ENCODE measurements around the gene MAGOH. TPM values are rescaled to one million over a fixed set of nuclear protein-coding genes. Genes with fewer than 3 reads are reported as not detected.

The MAGOH gene
- total and polyA plus RNA-seq, 2 of the 13 experiments (the other 11 are each of a cell fraction or from before 2014, with no cell fraction given), result 24.1 to 87.0 TPM

DNA sequence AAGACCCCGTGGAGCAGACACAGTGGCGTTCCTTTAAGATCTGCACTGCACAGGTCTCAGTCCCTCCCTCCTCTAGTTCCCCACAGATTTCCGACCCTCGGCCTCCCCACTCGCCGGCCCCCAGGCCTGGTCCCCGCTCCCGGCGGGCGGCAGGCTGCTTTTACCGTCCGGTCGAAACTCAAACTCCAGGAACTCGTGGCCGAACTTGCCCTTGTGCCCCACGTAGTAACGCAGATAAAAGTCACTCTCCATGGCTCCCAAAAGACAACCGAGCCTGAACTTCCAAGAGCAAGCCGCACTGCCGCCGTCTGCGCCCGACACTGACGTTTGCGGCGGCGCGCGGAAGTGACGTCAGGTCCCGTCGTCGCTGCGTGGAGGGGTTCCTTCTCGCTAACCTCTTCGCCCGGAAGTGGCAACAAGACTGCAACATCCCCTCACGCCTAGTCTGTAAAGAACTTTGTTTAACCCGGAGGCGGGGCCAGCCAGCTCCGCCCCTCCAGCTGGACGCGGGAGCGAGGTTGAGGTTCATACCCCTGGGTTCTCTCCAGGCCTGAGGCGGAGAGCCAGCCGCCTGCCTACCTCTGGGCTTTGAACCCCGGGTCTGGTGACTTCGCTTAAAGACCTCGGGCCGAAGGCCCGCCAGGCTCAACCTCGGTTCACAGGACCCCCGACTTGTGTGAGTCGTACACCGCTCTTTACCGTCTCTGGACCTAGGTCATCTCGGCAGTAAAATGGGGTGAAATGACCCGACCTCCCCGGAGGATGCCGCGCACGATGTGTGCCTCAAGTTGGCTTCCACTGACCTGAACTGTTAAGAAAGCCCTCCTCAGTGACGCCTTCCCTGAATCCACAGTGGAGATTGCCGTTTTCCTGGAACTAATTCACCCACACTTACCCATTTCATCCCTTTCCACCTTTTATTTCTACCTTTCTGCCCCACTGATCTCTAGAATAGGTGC lies at the start of gene MAGOH (continued):
- TF ChIP-seq, protein P1, sequence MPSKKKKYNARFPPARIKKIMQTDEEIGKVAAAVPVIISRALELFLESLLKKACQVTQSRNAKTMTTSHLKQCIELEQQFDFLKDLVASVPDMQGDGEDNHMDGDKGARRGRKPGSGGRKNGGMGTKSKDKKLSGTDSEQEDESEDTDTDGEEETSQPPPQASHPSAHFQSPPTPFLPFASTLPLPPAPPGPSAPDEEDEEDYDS (CRISPR knock-in tag; IDR thresholded peaks at IDR 0.05), result peak; percentile 52; the same call in 1 of the 2 replicates
- TF ChIP-seq MEIS2 (CRISPR knock-in tag; IDR thresholded peaks at IDR 0.05) (peak; percentile 49; the same call in 1 of the 2 replicates), NFRKB (IDR thresholded peaks at IDR 0.05) (no peak), NKX3-1 (CRISPR knock-in tag; IDR thresholded peaks at IDR 0.05) (no peak), TGIF2 (CRISPR knock-in tag; IDR thresholded peaks at IDR 0.05) (peak; percentile 84; the same call in 1 of the 2 replicates), SCMH1 (CRISPR knock-in tag; IDR thresholded peaks at IDR 0.05; ENCODE audit: borderline replicate concordance) (no peak), SOX13 (IDR thresholded peaks at IDR 0.05) (no peak), SOX13 (CRISPR knock-in tag; conservative IDR thresholded peaks at IDR 0.05 in 1 of 2, IDR thresholded peaks at IDR 0.05 in 1 of 2) (peak in 1 of 2 experiments; percentile 55; a peak in 1 of 4 replicates), NR2C2 (CRISPR knock-in tag; IDR thresholded peaks at IDR 0.05; ENCODE audit: borderline replicate concordance) (peak; percentile 97), PRDM4 (CRISPR knock-in tag; IDR thresholded peaks at IDR 0.05; ENCODE audit: borderline replicate concordance) (no peak), CEBPZ (IDR thresholded peaks at IDR 0.05; ENCODE audit: low read length) (no peak), NFKBIZ (CRISPR knock-in tag; IDR thresholded peaks at IDR 0.05) (no peak), SP2 (CRISPR knock-in tag; IDR thresholded peaks at IDR 0.05) (peak; percentile 68)
- TF ChIP-seq, protein P2, sequence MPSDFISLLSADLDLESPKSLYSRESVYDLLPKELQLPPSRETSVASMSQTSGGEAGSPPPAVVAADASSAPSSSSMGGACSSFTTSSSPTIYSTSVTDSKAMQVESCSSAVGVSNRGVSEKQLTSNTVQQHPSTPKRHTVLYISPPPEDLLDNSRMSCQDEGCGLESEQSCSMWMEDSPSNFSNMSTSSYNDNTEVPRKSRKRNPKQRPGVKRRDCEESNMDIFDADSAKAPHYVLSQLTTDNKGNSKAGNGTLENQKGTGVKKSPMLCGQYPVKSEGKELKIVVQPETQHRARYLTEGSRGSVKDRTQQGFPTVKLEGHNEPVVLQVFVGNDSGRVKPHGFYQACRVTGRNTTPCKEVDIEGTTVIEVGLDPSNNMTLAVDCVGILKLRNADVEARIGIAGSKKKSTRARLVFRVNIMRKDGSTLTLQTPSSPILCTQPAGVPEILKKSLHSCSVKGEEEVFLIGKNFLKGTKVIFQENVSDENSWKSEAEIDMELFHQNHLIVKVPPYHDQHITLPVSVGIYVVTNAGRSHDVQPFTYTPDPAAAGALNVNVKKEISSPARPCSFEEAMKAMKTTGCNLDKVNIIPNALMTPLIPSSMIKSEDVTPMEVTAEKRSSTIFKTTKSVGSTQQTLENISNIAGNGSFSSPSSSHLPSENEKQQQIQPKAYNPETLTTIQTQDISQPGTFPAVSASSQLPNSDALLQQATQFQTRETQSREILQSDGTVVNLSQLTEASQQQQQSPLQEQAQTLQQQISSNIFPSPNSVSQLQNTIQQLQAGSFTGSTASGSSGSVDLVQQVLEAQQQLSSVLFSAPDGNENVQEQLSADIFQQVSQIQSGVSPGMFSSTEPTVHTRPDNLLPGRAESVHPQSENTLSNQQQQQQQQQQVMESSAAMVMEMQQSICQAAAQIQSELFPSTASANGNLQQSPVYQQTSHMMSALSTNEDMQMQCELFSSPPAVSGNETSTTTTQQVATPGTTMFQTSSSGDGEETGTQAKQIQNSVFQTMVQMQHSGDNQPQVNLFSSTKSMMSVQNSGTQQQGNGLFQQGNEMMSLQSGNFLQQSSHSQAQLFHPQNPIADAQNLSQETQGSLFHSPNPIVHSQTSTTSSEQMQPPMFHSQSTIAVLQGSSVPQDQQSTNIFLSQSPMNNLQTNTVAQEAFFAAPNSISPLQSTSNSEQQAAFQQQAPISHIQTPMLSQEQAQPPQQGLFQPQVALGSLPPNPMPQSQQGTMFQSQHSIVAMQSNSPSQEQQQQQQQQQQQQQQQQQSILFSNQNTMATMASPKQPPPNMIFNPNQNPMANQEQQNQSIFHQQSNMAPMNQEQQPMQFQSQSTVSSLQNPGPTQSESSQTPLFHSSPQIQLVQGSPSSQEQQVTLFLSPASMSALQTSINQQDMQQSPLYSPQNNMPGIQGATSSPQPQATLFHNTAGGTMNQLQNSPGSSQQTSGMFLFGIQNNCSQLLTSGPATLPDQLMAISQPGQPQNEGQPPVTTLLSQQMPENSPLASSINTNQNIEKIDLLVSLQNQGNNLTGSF (CRISPR knock-in tag; IDR thresholded peaks at IDR 0.05), result no peak
- TF ChIP-seq, protein P3, sequence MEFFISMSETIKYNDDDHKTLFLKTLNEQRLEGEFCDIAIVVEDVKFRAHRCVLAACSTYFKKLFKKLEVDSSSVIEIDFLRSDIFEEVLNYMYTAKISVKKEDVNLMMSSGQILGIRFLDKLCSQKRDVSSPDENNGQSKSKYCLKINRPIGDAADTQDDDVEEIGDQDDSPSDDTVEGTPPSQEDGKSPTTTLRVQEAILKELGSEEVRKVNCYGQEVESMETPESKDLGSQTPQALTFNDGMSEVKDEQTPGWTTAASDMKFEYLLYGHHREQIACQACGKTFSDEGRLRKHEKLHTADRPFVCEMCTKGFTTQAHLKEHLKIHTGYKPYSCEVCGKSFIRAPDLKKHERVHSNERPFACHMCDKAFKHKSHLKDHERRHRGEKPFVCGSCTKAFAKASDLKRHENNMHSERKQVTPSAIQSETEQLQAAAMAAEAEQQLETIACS (CRISPR knock-in tag; IDR thresholded peaks at IDR 0.05), result no peak

Measured in HepG2 (cell line).